Neural cell (in vitro differentiated cells): ENCODE measurements around the gene MBNL2. TPM values are rescaled to one million over a fixed set of nuclear protein-coding genes. Genes with fewer than 3 reads are reported as not detected.

Source experiments
- H2AFZ ChIP-seq: fragments of 200-600, 300-800 bp; sonication (generic), shearing (Covaris generic); 2 replicates; pipeline ENCODE4 v1.6.0; 2014; ENCODE audit warnings: low read depth, mild to moderate bottlenecking, antibody characterized with exemption, low read length, moderate library complexity
- H3F3A ChIP-seq: fragments of 200-600 bp; shearing (Covaris generic); 2 replicates; pipeline ENCODE4 v1.6.1; 2016; ENCODE audit warnings: mild to moderate bottlenecking, moderate library complexity, mixed read lengths, antibody characterized with exemption, low read length; ENCODE audit not compliant: insufficient read depth, poor library complexity, severe bottlenecking
- H3K27ac ChIP-seq: fragments of 200-600, 300-800 bp; sonication (generic), shearing (Covaris generic); 2 replicates; pipeline ENCODE4 v1.5.1; 2014; ENCODE audit warnings: mild to moderate bottlenecking, low read length, moderate library complexity
- H3K27me3 ChIP-seq: fragments of 300-800, 200-600 bp; sonication (generic), shearing (Covaris generic); 2 replicates; pipeline ENCODE4 v1.6.0; 2014; ENCODE audit warnings: mild to moderate bottlenecking, low read depth, low read length, moderate library complexity; ENCODE audit not compliant: insufficient read depth
- H3K36me3 ChIP-seq: fragments of 300-800, 200-600 bp; sonication (generic), shearing (Covaris generic); 2 replicates; pipeline ENCODE4 v1.5.1; 2014; ENCODE audit warnings: mild to moderate bottlenecking, antibody characterized with exemption, low read length, moderate library complexity; ENCODE audit not compliant: insufficient read depth
- H3K4me2 ChIP-seq: fragments of 300-800, 200-600 bp; sonication (generic), shearing (Covaris generic); 2 replicates; pipeline ENCODE4 v1.6.0; 2014; ENCODE audit warnings: mild to moderate bottlenecking, low read length
- H3K4me3 ChIP-seq: fragments of 300-800, 200-600 bp; sonication (generic), shearing (Covaris generic); 2 replicates; pipeline ENCODE4 v1.5.1; 2014; ENCODE audit warnings: mild to moderate bottlenecking, low read length, moderate library complexity
- H3K79me2 ChIP-seq: fragments of 200-600 bp; shearing (Covaris generic); replicated peaks from 2 replicates; pipeline ENCODE4 v1.6.0; 2014; ENCODE audit warnings: mild to moderate bottlenecking, low read length, moderate library complexity; ENCODE audit not compliant: insufficient read depth
- H3K9ac ChIP-seq: fragments of 300-800, 200-600 bp; sonication (generic), shearing (Covaris generic); 2 replicates; pipeline ENCODE4 v1.6.1; 2016; ENCODE audit warnings: mild to moderate bottlenecking, low read length, mixed read lengths
- H3K9me2 ChIP-seq: fragments of 200-600 bp; shearing (Covaris generic); 2 replicates; pipeline ENCODE4 v1.6.1; 2016; ENCODE audit warnings: mild to moderate bottlenecking, low read length, mixed read lengths; ENCODE audit not compliant: insufficient read depth
- H3K9me3 ChIP-seq: fragments of 200-600, 300-800 bp; sonication (generic), shearing (Covaris generic); 2 replicates; pipeline ENCODE4 v1.6.1; 2016; ENCODE audit warnings: mild to moderate bottlenecking, mixed run types, low read length, moderate library complexity, mixed read lengths
- H4K20me1 ChIP-seq: fragments of 200-600 bp; shearing (Covaris generic); 2 replicates; pipeline ENCODE4 v1.6.1; 2016; ENCODE audit warnings: mild to moderate bottlenecking, mixed run types; ENCODE audit not compliant: insufficient read depth
- EP300 ChIP-seq: fragments of 450-650 bp; conservative IDR thresholded peaks from 2 replicates; pipeline ENCODE4 v1.6.1; 2014; ENCODE audit warnings: antibody characterized with exemption, mild to moderate bottlenecking, moderate library complexity; ENCODE audit not compliant: poor library complexity, severe bottlenecking
- EZH2 ChIP-seq: fragments of 200-600, 300-800 bp; shearing (Covaris generic), sonication (generic); IDR thresholded peaks from 2 replicates; pipeline ENCODE4 v1.6.1; 2014; ENCODE audit warnings: antibody characterized with exemption, low read length, borderline replicate concordance, mild to moderate bottlenecking; ENCODE audit not compliant: insufficient read depth, poor library complexity, severe bottlenecking
- MXI1 ChIP-seq: fragments of 450-650 bp; conservative IDR thresholded peaks from 2 replicates; pipeline ENCODE4 v1.6.1; 2014; ENCODE audit warnings: antibody characterized with exemption, mild to moderate bottlenecking; ENCODE audit not compliant: poor library complexity, severe bottlenecking
- POLR2AphosphoS5 ChIP-seq: IDR thresholded peaks from 2 replicates; pipeline ENCODE4 v1.6.1; 2012
- RAD21 ChIP-seq: fragments of 450-650 bp; conservative IDR thresholded peaks from 2 replicates; pipeline ENCODE4 v1.6.1; 2014; ENCODE audit warnings: antibody characterized with exemption, mild to moderate bottlenecking, moderate library complexity
- SMC3 ChIP-seq: fragments of 450-650 bp; conservative IDR thresholded peaks from 2 replicates; pipeline ENCODE4 v1.6.1; 2014; ENCODE audit warnings: antibody characterized with exemption, mild to moderate bottlenecking, moderate library complexity; ENCODE audit not compliant: poor library complexity
- TAF1 ChIP-seq: IDR thresholded peaks from 2 replicates; pipeline ENCODE4 v1.6.1; 2012; ENCODE audit warnings: low read depth
- polyA plus RNA-seq: library from polyadenylated mRNA; depleted of rRNA; stranded (reverse); fragments of >200 nt; gene quantifications from 2 replicates; pipeline ENCODE4 v1.2.3, GENCODE V29; 2014
- TF ChIP-seq, protein P1 (sequence below): IDR thresholded peaks from 2 replicates; pipeline ENCODE4 v1.6.1; 2012; ENCODE audit warnings: borderline replicate concordance
- TF ChIP-seq, protein P2 (sequence below): fragments of 450-650 bp; IDR thresholded peaks from 2 replicates; pipeline ENCODE4 v1.5.1; 2014; ENCODE audit warnings: antibody characterized with exemption, mild to moderate bottlenecking, moderate library complexity; ENCODE audit not compliant: poor library complexity, severe bottlenecking

MBNL2 gene
- polyA plus RNA-seq, 1 donor from 2014 or later: 4.3 TPM

DNA sequence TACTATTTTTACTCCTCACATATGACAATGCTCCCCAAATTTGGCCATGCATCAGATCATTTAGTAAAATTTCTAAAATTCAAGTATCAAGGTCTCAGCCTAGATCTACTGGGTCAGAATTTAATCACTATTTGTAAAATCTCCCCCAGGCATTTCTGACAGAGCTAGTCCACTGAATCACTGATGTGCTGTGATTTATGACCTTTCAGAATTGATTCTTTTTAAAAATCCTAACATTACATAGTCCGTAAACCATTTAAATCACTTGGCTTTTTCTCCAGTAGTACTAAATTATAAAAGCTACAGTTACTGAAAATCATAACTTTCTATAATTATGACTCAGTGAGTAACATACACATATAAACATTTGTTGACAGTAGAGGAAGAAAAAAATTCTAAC, 119.0 kb downstream of the MBNL2 start:
- H3K27ac ChIP-seq: no peak overlapping the region
- no peak overlapping the region for H3K9ac ChIP-seq
- no peaks in the 10 kb centered on the region for H3K36me3 ChIP-seq

DNA sequence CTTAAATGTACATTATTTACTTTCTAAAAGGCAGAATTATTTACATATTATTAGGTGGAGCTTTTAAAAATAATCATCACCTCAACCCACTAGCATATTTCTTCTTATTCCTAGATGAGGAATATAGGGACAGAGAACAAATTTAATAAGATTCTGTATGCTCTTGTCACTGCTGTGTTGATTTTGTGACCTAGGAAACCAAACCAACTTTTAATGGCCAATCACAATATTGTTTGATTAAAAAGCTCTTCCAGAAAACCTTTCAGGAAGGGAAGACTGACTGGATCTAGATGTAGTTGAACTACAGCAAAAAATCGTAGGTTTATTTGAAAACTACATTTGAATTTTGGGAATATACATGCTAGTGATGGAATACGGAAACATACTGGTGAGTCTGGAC, 120.0 kb downstream of the MBNL2 start:
- no peak overlapping the region for H3K4me3 ChIP-seq
- no peaks in the 10 kb centered on the region for H3K36me3 ChIP-seq
- H3K79me2 ChIP-seq: no peaks in the 10 kb centered on the region
- TF ChIP-seq EZH2 (no peak), RAD21 (no peak), TAF1 (no peak)
- TF ChIP-seq, protein P1, sequence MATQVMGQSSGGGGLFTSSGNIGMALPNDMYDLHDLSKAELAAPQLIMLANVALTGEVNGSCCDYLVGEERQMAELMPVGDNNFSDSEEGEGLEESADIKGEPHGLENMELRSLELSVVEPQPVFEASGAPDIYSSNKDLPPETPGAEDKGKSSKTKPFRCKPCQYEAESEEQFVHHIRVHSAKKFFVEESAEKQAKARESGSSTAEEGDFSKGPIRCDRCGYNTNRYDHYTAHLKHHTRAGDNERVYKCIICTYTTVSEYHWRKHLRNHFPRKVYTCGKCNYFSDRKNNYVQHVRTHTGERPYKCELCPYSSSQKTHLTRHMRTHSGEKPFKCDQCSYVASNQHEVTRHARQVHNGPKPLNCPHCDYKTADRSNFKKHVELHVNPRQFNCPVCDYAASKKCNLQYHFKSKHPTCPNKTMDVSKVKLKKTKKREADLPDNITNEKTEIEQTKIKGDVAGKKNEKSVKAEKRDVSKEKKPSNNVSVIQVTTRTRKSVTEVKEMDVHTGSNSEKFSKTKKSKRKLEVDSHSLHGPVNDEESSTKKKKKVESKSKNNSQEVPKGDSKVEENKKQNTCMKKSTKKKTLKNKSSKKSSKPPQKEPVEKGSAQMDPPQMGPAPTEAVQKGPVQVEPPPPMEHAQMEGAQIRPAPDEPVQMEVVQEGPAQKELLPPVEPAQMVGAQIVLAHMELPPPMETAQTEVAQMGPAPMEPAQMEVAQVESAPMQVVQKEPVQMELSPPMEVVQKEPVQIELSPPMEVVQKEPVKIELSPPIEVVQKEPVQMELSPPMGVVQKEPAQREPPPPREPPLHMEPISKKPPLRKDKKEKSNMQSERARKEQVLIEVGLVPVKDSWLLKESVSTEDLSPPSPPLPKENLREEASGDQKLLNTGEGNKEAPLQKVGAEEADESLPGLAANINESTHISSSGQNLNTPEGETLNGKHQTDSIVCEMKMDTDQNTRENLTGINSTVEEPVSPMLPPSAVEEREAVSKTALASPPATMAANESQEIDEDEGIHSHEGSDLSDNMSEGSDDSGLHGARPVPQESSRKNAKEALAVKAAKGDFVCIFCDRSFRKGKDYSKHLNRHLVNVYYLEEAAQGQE: no peak
- H3K27me3 ChIP-seq: no peaks in the 10 kb centered on the region
- H3K4me2 ChIP-seq: no peak overlapping the region
- no peaks in the 10 kb centered on the region for H3K9me2 ChIP-seq
- no peaks in the 10 kb centered on the region for H3K9me3 ChIP-seq
- H2AFZ ChIP-seq: no peak overlapping the region
- H4K20me1 ChIP-seq: no peaks in the 10 kb centered on the region
- H3K27ac ChIP-seq: no peak overlapping the region
- H3K9ac ChIP-seq: no peak overlapping the region
- no peaks in the 10 kb centered on the region for H3F3A ChIP-seq

More for the DNA sequence above, 119.0 kb downstream of the MBNL2 start:
- Histone ChIP-seq H3K4me2 (no peak overlapping the region), H2AFZ (no peak overlapping the region), H3F3A (no peaks in the 10 kb centered on the region), H4K20me1 (no peaks in the 10 kb centered on the region), H3K27me3 (no peaks in the 10 kb centered on the region), H3K9me2 (no peaks in the 10 kb centered on the region), H3K9me3 (no peaks in the 10 kb centered on the region), H3K79me2 (no peaks in the 10 kb centered on the region), H3K4me3 (no peak overlapping the region)
- no peak for TF ChIP-seq RAD21
- no peak for TF ChIP-seq TAF1
- TF ChIP-seq, protein P2, sequence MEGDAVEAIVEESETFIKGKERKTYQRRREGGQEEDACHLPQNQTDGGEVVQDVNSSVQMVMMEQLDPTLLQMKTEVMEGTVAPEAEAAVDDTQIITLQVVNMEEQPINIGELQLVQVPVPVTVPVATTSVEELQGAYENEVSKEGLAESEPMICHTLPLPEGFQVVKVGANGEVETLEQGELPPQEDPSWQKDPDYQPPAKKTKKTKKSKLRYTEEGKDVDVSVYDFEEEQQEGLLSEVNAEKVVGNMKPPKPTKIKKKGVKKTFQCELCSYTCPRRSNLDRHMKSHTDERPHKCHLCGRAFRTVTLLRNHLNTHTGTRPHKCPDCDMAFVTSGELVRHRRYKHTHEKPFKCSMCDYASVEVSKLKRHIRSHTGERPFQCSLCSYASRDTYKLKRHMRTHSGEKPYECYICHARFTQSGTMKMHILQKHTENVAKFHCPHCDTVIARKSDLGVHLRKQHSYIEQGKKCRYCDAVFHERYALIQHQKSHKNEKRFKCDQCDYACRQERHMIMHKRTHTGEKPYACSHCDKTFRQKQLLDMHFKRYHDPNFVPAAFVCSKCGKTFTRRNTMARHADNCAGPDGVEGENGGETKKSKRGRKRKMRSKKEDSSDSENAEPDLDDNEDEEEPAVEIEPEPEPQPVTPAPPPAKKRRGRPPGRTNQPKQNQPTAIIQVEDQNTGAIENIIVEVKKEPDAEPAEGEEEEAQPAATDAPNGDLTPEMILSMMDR: no peak
- TF ChIP-seq, protein P1: no peak
- TF ChIP-seq EZH2: no peak
- TF ChIP-seq MXI1: no peak
- no peak for TF ChIP-seq SMC3
- no peak for TF ChIP-seq POLR2AphosphoS5
- TF ChIP-seq EP300: no peak
